Measurements from ENCODE around the gene MYCN. TPM values are rescaled to one million over a fixed set of nuclear protein-coding genes. Genes with fewer than 3 reads are reported as not detected.

Gene MYCN
- total and polyA plus RNA-seq, 2 of the 8 experiments (the other 6 are each of a cell fraction or from before 2014, with no cell fraction given) = 87.8 to 137 TPM

DNA sequence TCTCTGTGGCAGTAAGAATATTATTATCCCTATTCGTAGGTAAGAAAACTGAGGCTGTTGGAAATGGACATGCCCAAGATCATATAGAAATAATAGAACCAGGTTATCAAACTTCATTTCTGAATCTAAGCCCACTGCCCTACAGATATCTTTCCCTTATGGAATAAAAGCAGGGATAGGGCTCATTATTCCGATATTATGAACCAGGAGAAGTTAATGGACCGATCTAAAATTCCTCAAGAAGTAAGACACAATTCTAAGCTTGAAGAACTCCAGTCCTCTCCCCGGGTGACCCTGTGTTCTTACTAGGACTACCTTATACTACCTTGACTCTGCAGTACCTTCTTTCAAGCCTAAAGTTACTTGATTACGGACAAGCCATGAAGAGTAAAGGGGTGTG is 8.4 kb upstream of the MYCN start:
- H3K23ac ChIP-seq (ENCODE audit: insufficient read length) = no peak overlapping the region
- no peak for DNase-seq (ENCODE audit: low read depth in 1 of 2, low spot score in 2 of 2)
- no peak overlapping the region for H2BK12ac ChIP-seq (ENCODE audit: low read depth, low read length)
- H3K4me2 ChIP-seq (ENCODE audit: insufficient read depth in 1 of 2, low read depth in 2 of 2, low read length in 2 of 2) = no peak overlapping the region
- no peak overlapping the region for H3K56ac ChIP-seq (replicated peaks; ENCODE audit: insufficient read length, low read depth, low read length)
- H2BK5ac ChIP-seq (ENCODE audit: low read depth, low read length) = no peak overlapping the region
- no peak overlapping the region for H3K9ac ChIP-seq (replicated peaks in 1 of 4; ENCODE audit: extremely low read depth in 1 of 4, low read depth in 3 of 4, low read length in 3 of 4)
- no peaks in the 10 kb centered on the region for H3K79me1 ChIP-seq (ENCODE audit: low read depth, low read length)
- peaks cover 0 to 6% (median under 1%) of the 10 kb centered on the region in 4 experiments; a peak in 2 of 7 replicates for H3K4me1 ChIP-seq (replicated peaks in 1 of 4; ENCODE audit: control insufficient read depth in 3 of 4, insufficient read depth in 4 of 4, low read length in 3 of 4)
- H4K20me1 ChIP-seq (replicated peaks in 1 of 2; ENCODE audit: control insufficient read depth in 1 of 2, insufficient read depth in 2 of 2, low read length in 2 of 2) = no peaks in the 10 kb centered on the region
- ChIA-PET CTCF (ENCODE audit: partially characterized antibody) (interaction anchor here (1.3 to 3.2 kb wide), 2 partner anchors 72 to 287 kb away, joined by 6 to 10 read pairs; no protein-coding TSS in a partner anchor), POLR2A (ENCODE audit: partially characterized antibody) (no interaction called here)
- no peak overlapping the region for H2BK15ac ChIP-seq (ENCODE audit: low read length)
- peaks cover 2 to 3% of the 10 kb centered on the region in 2 experiments; a peak in 1 of 4 replicates for H3K9me3 ChIP-seq (ENCODE audit: insufficient read depth in 2 of 2, low read depth in 1 of 2, low read length in 1 of 2)
- H3K79me2 ChIP-seq (ENCODE audit: control insufficient read depth in 1 of 2, insufficient read depth in 2 of 2, low read length in 2 of 2) = no peaks in the 10 kb centered on the region
- H2BK20ac ChIP-seq (ENCODE audit: low read length) = no peak overlapping the region
- no peak overlapping the region for H2BK120ac ChIP-seq (replicated peaks; ENCODE audit: low read depth, low read length)
- H3K27me3 ChIP-seq (replicated peaks in 1 of 4; ENCODE audit: control insufficient read depth in 3 of 4, extremely low read depth in 1 of 4, insufficient read depth in 3 of 4, low read length in 3 of 4) = no peaks in the 10 kb centered on the region
- H3K4ac ChIP-seq (replicated peaks; ENCODE audit: insufficient read length, low read depth, low read length) = no peak overlapping the region
- no peak overlapping the region for H4K91ac ChIP-seq (replicated peaks; ENCODE audit: insufficient read length, low read length)
- H3K23me2 ChIP-seq (ENCODE audit: low read depth, low read length) = no peaks in the 10 kb centered on the region; the same call in 1 of the 2 replicates
- TF ChIP-seq RNF2 (IDR thresholded peaks at IDR 0.05; ENCODE audit: borderline replicate concordance, low read depth, low read length, missing control alignments, poor library complexity, severe bottlenecking) = no peak
- no peak for TF ChIP-seq SUZ12 (IDR thresholded peaks at IDR 0.05; ENCODE audit: low read length)
- TF ChIP-seq CHD2 (IDR thresholded peaks at IDR 0.05; ENCODE audit: low read length) = no peak
- TF ChIP-seq NRF1 (IDR thresholded peaks at IDR 0.05; ENCODE audit: low read depth, low read length) = no peak
- TF ChIP-seq GTF2F1 (IDR thresholded peaks at IDR 0.05; ENCODE audit: borderline replicate concordance, low read depth, low read length) = no peak
- H3K18ac ChIP-seq (ENCODE audit: extremely low read depth, low read length) = no peak overlapping the region
- no peak overlapping the region for H4K8ac ChIP-seq (ENCODE audit: extremely low read depth, insufficient read depth, low read length)
- H3K14ac ChIP-seq (ENCODE audit: insufficient read length) = no peak overlapping the region
- H3K4me3 ChIP-seq (ENCODE audit: extremely low read depth in 1 of 4, insufficient read depth in 2 of 4, low read depth in 3 of 4, low read length in 4 of 4) = no peak overlapping the region
- WGBS, 2 experiments (ENCODE audit: extremely low coverage in 1 of 2, insufficient coverage in 1 of 2, insufficient read length in 1 of 2, insufficient replicate concordance in 2 of 2, low coverage in 1 of 2, low lambda C conversion rate in 2 of 2, missing lambda C conversion rate in 1 of 2) = 90% methylated on average over 5 of the region's 5 CpGs; no CpG with 5 or more reads in 1 of the 2 experiments
- FAIRE-seq = no peak
- no peak overlapping the region for H2AFZ ChIP-seq (ENCODE audit: low read length)
- H2AK5ac ChIP-seq (ENCODE audit: low read depth, low read length) = no peak overlapping the region
- H3K36me3 ChIP-seq (ENCODE audit: control insufficient read depth in 2 of 4, insufficient read depth in 4 of 4, low read length in 3 of 4) = no peaks in the 10 kb centered on the region
- H3K27ac ChIP-seq (ENCODE audit: low read depth, low read length) = no peak overlapping the region
- H4K5ac ChIP-seq (ENCODE audit: insufficient read length, low read depth, low read length) = no peak overlapping the region
